GM19240 (cell line): Measurements from ENCODE around the gene NKX1-1.
"Not testable (repeated sequence)": the region's sequence is repeated elsewhere in the genome, so short reads cannot be mapped to it uniquely, and the experiment has no call there.

Source experiments
- DNase-seq: peaks from one replicate; pipeline ENCODE4 v3.0.0; 2011; ENCODE audit warnings: low spot score; ENCODE audit not compliant: insufficient read length

NKX1-1 gene

DNA sequence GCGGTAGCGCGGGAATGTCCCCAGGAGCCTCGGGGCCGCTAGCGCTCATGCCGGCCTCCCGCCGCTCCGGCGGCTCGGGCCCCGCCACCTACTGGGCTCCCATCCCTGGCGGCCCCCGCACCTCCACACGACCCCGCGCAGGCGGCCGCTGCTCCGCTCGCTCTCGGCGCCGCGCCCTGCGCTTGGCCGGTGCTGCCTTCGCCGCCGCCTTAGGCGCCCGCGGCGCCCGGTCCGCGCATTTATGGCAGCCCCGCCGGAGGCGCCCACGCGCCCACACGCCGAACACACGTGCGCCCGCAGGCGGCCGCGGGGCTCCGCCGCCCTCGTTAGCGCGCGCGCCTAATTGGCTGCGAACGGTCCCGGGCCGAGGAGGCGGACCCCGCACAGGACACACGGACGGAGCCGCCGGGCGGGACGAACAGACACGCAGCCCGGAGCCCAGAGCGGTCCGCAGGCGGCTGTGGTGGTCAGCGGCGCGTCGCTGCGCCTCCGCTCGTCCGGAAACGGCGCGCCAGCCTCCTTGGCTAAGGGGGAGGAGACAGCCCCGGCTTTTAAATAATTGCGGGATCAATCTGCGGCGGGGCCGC, at the start of gene NKX1-1:
NKX1-1 (minus strand) TSS at position 49 of the 587 bp plus-strand sequence; CDS start at position 49, 0 bp downstream.
- no peak for DNase-seq

DNA sequence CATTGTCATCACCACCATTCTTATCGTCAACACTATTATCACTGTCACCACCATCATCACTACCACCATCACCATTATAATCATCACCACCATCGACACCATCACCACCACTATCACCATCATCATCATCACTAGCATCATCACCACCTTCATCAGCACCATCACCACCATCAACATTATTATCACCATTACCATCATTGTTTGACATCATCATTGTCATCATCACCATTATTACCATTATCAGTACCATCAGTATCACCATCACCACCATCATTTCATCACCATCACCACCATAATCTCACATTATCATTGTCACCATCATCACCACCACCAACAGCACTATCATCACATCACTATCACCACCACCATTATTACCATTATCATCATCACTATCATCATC, 47.5 kb upstream of the NKX1-1 start:
- no peak for DNase-seq

DNA sequence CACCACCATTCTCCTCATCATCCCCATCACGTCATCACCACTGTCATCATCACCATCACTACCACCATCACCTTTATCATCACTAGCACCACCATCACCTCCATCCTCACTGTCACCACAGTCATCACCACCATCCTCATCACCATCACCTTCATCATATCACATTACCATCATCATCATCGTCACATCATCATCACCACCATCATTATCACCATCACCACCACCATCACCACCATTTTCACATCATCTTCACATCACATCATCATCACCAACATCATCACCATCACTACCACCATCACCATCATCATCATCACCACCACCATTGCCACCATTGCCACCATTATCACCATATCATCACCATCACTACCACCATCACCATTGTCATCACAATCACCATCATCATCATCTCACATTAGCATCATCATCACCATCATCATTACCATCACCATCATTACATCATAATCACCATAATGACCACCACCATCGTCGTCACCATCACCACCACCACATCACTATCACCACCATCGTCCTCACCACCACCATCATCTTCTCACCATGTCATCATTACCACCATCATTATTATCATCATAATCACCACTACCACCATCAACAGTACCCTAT, 46.3 kb upstream of the NKX1-1 start:
- DNase-seq = no peak

DNA sequence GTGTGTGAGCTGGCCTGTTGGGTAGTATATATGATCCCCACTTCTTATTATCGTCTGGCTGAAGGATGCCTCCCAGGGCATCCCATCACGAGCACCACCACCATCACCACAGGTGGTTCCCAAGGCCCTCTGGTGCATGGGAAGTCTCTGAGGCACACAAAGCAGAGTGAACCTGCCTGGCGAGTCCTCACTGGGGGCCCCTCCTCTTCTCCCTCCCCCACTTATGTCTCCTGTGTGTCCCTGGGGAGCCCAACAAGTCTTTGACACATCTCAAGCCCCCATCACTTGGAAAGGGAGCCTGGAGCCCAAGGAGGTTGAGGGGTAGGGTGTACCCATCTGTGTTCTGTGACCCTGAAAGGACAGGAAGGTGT, 45.5 kb upstream of the NKX1-1 start:
- no peak for DNase-seq

DNA sequence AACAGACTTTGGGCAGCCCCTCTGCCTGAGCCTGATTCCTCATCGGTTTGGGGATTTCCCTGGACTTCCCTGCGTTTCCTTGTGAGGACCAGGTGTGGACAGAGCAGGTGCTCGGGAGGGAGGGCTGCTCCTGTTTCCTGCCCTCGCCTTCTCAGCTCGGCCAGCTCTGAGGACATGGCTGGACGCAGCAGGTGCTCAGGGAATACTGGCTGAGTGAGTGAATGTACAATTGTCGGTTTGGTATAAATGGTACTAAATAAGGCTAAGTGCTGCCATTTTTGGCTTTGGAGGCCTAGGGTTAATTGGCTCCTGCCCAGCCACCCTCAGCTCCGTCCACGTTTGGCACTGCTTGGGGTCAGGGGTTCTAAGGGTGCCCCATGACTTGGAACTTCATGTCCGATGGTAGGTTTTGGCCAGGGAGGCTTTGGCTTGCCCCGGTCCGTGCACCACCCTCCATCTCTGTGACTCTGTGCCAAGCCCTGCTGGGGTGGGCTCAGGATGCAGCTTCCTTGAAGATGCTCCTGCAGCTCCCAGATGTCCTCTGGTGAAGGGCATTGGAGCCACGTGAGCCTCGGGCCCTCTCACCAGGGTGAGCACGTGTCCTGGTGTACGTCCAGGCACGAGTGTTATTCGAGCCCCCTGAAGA, 45.0 kb upstream of the NKX1-1 start:
- no peak for DNase-seq

DNA sequence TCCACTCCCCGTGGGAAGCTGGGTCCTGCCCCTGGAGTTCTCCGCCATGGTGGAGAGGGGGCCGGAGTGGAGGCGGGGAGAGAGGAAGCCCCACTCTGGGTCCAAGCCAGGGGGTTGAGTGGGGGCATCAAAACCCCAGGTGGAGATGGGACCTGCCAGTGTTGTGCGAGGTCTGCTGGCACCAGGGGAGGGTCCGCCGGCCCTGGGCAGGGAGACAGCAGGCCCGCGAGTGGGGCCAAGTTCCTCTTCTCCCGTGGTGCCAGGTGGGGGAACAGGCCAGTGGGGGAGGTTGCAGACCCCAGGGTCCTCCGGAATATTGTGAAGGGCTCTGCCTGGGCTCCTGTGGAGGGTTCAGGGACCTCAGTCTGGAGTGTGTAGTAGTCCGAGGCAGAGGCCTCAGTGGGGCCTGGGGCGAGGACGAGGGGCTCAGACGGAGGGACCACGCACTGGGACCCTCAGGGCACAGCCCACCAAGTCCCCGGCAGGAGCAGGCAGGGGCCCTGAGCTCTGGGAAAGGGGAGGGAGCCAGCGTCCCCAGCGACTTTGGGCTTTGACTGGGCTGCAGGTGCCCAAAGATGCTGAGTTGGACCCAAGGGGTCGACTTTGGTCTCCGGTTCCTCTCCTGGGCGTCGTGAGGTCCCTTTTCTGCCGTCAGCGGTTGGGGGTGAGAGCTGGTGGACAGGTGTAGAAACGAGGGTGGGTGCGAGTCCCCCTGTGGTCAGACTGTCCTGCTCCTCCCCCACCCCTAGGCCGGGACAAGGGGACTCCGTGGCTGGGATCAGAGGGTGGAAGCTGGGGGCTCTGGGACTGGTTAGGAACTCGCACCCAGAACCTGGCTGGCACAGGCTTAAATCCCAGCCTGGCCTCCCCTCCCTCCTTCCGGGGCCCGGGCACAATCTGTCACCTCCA, 43.8 kb upstream of the NKX1-1 start:
- no peak for DNase-seq

DNA sequence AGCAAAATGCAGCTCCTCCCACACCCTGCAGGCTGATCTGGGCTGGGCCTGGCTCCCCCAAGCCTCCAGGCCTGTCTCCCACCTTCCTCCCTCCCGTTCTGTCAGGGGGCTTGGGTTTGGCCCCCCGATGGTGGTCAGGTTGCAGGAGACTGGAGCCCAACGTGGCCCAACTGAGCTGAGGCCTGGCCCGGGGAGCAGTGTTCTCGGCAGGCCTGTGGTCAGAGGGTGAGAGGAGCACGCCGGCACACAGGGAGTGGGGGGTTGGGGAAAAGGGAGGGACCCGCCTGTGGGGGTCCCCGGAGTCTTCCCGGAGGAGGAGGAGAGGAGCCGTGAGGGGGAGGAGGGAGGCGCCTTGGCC, 43.2 kb upstream of the NKX1-1 start:
- DNase-seq = no peak

DNA sequence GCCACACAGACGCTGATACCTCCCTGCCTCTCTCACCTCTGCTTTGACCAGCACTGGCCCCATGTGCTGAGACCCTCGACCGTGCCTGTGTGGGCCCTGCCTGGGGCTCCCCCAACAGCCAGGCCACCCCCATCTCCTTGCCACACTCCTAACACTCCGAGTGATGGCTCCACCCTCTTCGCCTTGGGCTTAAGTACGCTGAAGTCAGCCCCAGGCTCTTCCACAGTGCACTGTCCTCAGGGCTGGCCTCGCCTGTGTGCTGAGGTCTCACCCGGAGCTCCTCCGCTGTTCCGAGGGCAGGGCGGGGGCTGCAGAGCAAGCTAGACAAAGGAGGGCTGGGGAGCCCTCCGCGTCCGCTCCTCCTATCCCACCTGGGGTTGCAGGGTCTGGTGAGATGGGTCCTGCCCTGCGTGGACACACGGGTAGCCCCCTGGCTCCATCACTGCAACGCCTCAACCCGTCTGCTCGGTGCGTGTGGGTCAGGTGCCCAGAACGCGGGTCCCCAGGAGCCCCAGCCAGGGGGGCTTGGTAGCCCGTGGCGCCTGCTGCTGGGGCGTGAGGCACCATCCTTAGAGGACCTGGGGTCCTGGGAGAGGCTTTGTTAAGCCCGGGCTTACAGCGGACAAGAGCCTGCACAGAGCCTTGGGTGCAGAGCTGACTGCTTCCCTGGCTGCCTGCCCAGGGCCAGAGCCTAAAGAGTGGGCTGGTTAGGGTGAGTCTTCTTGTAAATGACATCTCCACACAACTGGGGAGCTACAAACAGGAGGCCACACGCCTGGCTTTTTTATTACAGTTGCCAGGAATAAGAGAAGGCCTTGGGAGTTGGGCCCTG, 42.6 kb upstream of the NKX1-1 start:
- DNase-seq = no peak

DNA sequence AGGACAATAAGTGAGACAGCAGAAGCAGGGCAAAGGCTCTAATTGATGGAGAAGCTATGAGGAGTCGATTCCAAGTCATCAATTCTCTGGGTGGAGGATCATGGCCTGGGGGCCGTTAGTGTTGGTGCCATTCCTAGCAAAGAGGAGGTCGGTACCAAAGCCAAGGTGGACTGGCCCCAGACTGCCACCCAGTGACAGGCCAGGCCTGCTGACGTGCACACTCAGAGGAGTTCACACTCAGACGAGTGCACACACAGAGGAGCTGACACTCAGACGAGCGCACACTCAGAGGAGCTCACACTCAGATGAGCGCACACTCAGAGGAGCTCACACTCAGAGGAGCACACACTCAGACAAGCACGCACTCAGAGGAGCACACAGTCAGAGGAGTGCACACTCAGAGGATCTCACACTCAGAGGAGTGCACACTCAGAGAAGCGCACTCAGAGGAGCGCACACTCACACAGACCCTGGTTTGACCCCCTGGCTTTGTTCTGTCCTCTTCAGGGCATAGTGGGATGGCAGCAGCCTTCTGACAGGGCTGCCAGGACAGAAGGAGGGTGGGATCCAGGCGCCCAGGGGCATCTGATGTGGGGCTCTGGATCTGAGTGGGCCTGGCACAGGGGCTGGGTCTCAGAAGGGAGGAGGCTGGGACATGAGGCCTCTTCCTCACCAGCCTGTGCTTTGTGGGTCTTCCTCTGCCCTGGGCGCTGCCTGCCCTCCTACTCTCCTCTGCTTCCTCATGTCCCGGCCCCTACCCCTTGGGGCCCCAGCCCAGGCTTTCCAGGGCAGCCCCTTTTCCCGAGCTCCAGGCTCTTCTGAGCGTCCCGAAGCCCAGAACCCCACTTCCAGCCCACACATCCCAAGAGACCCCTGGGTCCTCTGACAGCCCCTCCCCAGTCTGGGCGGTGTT, 41.7 kb upstream of the NKX1-1 start:
- no peak for DNase-seq

DNA sequence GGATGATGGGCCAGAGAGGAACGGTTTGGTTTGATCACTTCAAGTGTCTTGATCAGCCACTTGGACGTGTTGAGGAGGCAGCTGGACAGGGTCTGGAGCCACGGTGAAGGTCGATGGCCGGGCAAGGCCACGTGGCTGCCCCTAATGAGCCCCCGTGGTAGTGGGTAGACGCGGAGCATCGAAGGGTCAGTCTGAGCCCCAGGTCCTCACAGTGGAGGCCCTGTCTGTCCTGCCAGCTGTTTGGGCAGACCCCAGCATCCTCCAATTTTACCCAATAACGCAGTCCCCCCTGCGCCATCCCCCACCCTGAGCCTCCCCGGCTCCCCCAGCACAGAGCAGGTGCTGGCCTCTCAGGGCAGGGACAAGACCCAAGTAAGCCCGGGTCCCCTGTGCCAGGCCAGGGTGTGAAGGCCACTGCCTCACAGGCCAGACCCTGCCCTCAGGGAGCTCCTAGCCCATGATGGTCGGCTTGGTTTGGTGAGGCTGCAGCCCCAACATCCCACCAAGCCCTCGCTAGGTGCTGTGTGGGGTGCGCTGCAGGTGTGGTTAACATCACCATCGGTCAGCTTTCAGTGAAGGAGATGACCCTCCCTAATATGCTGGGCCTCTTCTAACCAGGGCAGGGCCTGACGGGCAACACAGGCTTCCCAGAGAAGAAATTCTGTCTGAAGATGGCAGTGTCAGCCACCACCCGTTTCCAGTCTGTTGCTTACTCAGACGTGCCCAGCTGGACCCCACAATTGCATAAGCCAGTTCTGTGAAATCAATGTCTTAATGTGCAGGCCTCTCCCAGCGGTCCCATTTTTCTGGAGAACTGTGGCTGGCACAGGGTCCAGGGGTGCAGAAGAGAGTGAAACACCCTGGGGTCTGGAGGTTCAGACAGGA, 40.5 kb upstream of the NKX1-1 start:
- no peak for DNase-seq

DNA sequence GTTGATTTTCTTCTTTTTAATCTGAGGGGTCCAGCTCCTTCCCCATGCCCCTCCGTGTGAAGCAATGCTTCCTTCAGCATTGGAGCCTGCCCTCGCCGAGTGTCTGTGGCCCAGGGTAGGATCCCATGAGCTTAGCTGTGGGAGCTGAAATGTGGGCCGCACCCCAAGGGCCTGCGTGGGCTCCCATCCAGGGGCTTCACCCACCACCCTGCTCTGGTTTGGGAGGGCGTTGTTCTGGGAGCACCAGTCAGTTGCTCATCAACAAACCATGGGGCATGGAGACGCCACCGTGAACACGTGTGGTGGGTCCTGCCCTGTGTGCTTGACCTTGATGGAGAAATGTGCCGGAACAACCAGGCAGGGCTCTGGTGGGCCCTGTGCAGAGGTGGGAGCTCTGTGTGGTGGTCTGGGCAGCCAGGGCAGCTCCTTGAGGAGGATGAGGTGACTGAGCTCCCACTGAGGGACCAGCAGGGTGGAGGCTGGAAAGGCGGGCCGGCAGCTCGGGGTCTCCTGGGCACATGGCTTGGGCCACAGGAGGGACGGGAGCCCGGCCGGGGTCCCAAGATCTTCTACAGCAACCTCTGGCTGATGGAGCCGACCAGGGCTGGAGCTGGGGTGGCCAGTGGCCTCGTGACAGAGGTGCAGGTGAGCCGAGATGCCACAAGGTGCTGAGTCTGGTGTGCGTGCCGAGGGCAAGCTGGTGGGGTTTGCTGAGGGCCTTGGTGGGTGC, 39.6 kb upstream of the NKX1-1 start:
- no peak for DNase-seq

DNA sequence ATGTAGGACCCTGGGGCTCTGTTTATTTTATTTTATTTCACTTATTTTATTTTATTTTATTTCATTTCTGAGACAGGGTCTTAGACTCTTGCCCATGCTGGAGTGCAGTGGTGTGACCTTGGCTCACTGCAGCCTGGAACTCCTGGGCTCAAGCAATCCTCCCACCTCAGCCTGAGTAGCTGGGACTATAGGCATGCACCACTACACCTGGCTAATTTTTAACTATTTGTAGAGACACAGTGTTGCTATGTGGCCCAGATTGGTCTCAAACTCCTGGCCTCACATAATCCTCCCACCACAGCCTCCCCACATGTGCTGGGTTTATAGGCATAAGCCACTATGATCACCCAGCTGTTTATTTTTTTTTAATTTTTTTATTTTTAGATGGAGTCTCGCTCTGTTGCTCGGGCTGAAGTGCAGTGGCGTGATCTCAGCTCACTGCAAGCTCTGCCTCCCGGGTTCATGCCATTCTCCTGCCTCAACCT, 37.5 kb upstream of the NKX1-1 start:
- not testable (repeated sequence) for DNase-seq

DNA sequence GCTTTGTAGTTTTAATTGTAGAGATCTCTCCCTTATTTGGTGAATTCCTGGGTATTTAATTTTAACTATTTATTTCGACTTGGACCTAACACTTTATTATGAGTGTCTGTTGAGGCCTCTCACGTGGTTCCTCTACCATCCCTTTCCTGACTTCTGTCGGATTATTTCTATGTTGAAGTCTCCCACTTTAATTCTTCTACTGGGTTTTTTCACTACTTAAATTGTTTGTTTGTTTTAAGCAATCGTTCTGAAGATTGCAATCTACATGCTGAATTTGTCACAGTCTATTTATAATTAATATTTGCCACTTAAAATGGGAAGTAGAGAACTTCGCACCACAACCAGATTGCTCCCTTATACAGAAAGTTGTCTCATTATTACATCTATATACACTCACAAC, 20.8 kb upstream of the NKX1-1 start:
- no peak for DNase-seq

DNA sequence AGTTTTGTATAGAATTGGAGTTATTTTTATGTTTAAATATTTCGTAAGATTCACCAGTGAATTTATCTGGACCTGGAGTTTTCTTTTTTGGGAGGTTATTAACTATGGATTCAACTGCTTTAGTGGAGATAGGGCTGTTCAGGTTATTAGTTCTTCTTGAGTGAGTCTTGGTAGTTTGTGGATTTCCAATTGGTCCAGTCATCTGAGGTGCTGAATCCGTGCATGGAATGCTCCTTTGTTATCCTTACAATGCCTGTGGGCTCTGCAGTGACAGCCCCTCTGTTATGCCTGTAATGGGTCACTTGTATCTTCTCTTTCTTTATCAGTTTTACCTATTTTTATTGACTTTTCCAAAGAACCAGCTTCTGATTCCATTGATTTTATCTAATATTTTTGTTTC, 15.4 kb upstream of the NKX1-1 start:
- no peak for DNase-seq

DNA sequence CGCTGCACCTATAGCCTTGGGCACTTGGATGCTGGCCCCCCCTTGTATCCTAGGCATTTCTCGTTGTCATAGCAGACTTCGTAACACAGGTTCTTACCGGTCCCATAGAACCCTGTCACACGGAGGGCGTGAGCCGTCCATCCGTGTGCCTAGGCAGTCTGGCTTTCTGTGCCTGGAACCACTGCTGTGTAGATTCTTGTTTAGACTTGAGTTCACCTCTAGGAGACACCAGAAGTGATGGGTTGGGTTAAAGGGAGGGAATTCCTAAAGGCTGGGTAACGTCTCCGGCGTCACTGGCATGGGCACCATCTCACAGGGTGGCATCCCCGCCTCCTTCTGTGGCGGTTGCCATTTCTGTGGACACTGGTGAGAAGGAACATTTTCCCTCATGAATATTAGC, 13.5 kb upstream of the NKX1-1 start:
- DNase-seq = no peak

DNA sequence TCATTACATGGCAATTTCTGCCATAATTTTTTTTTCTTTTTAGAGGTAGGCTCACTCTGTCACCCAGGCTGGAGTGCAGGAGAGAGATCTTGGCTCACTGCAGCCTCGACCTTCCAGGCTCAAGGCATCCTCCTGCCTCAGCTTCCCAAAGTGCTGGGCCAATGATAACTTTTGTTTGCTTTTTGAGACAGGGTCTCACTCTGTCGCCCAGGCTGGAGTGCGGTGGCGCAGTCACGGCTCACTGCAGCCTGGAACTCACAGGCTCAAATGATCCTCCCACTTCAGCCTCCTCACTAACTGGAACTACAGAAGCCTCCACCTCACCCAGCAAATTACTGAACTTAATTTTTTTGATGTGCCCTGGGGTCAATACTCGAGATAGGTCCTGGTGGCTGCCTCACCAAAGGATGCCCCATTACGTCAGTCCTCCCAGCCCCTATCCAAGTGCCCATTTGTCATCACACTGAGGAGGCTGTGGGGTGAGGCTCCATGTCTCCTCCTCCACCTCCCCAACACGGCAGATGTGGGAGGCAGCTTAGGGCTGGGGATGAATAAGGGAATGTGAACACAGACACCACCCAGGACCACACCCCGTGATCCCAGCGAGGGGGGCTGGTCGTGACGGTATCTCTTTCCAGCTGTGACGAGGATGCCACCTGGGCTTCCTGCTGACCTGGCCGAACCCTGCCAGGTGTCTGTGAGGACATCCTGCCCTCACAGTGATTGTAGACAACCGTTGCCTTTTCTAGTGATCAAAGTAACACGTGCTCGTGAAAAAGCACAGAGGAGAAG, 12.4 kb upstream of the NKX1-1 start:
- peak; percentile 0 for DNase-seq
